T-helper 1 cell treated with Interleukin-12 subunit alpha and Interleukin-12 subunit beta and Interleukin-4 antibody, amounts not matched to agents 30 μg/mL and 1 μg/mL, for 36 hours (primary cell): ENCODE data around the gene ATP9A.
"Not testable (repeated sequence)": the region's sequence is repeated elsewhere in the genome, so short reads cannot be mapped to it uniquely, and the experiment has no call there.

Source experiments
- H3K27ac Mint-ChIP-seq: one replicate; pipeline ENCODE4 v1.8.0; 2021; ENCODE audit warnings: mild to moderate bottlenecking, mixed read lengths
- H3K27me3 Mint-ChIP-seq: one replicate; pipeline ENCODE4 v1.8.0; 2021; ENCODE audit warnings: low read depth, mixed read lengths
- H3K36me3 Mint-ChIP-seq: one replicate; pipeline ENCODE4 v1.8.0; 2021; ENCODE audit warnings: low read depth, mixed read lengths
- H3K4me1 Mint-ChIP-seq: one replicate; pipeline ENCODE4 v1.8.0; 2021; ENCODE audit warnings: low read depth, mixed read lengths
- H3K4me3 Mint-ChIP-seq: one replicate; pipeline ENCODE4 v1.8.0; 2021; ENCODE audit warnings: mild to moderate bottlenecking, moderate library complexity, mixed read lengths
- H3K9me3 Mint-ChIP-seq: one replicate; pipeline ENCODE4 v1.8.0; 2021; ENCODE audit warnings: mixed read lengths

The ATP9A gene

GRCh38 chr20:51800872-51801121 lies 32.6 kb upstream of the ATP9A start:
- Mint-ChIP-seq H3K27ac (no peak overlapping the region), H3K27me3 (peaks cover 79% of the 10 kb centered on the region), H3K4me3 (peak overlapping the region; percentile 48), H3K36me3 (no peaks in the 10 kb centered on the region), H3K9me3 (no peaks in the 10 kb centered on the region), H3K4me1 (peaks cover 5% of the 10 kb centered on the region)

DNA sequence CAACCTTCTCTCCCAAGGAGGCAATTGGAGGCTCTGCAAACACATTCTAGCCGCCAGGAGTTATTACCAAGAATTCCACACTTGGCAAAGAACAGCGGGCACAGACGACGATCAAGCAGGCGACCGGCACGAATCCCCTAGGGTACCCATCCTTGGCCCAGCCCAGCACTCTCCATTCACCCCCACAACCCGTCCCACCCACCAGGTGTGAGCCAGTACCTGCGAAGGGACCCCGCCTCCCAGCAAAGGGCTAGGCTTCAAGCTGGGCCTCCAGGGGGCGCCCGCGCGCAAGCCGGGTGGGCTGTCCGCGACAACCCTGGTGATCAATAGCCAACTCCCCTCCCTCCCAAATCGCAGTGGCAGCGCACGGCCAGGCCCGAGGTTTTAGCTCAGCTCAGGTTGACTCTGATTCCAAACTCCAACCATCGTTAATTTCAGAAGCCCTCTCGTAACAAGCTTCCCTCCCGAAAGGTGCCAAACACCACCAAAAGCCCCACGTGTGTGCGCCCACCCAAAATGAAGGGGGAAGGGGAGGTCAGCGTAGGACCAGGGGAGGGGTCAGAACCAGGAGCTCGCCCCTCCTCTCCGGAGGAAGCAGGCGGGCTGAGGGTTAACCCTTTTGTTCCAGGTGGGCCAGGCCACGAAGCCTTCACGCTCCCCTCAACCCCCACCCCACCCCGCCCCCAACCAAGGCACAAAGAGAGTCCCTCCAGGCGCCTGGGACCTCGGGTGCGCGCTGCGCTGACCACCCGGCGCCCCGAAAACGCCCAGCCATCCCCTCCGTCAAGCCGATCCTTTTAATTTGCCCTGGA lies 32.1 kb upstream of the ATP9A start:
- peaks cover 78% of the 10 kb centered on the region for H3K27me3 Mint-ChIP-seq
- no peaks in the 10 kb centered on the region for H3K36me3 Mint-ChIP-seq
- H3K27ac Mint-ChIP-seq: no peak overlapping the region
- peak overlapping the region; percentile 48 for H3K4me3 Mint-ChIP-seq
- no peaks in the 10 kb centered on the region for H3K9me3 Mint-ChIP-seq
- peaks cover 5% of the 10 kb centered on the region for H3K4me1 Mint-ChIP-seq

- Mint-ChIP-seq H3K27me3 (peaks cover 71% of the 10 kb centered on the region), H3K4me3 (no peak overlapping the region), H3K36me3 (no peaks in the 10 kb centered on the region), H3K27ac (no peak overlapping the region), H3K4me1 (peaks cover 5% of the 10 kb centered on the region), H3K9me3 (no peaks in the 10 kb centered on the region)
Measured at GRCh38 chr20:51799401-51799860, 31.2 kb upstream of the ATP9A start.

DNA sequence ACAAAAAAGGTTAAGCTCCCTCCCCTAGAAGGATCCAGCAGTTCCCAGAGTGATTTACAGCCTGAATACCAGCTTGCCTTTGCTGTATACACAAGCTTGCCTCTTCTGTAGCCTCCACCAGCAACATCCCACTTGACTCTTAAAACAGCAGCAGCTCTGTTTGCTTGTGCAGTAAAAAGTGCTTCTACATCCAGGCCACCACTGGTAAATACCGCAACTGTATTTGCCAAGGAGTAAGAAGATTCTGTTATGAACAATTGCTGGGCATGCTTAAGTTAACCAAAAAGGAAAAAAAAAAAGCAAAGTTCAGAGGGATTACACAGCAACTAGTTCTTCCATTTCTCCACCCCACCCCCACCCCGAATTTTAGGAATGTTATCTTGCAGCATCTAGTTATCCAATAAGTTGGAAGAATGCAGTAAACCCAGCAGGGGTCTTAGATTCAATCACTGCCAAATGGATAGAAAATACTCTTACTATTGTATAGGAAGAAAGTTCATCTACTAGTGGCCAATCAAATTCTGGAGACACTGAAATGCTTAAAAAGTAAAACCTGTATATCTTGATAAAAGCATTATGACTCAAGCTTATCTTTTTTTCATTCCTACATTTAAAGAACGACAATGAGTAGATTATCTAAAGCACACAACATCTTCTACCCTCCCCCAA lies 29.3 kb upstream of the ATP9A start:
- peaks cover 5% of the 10 kb centered on the region for H3K4me1 Mint-ChIP-seq
- no peak overlapping the region for H3K27ac Mint-ChIP-seq
- H3K36me3 Mint-ChIP-seq: no peaks in the 10 kb centered on the region
- peaks cover 51% of the 10 kb centered on the region for H3K27me3 Mint-ChIP-seq
- H3K4me3 Mint-ChIP-seq: no peak overlapping the region
- H3K9me3 Mint-ChIP-seq: no peaks in the 10 kb centered on the region

GRCh38 chr20:51796340-51796739 lies 28.1 kb upstream of the ATP9A start:
- Mint-ChIP-seq H3K9me3 (no peaks in the 10 kb centered on the region), H3K27me3 (peaks cover 42% of the 10 kb centered on the region), H3K27ac (no peak overlapping the region), H3K4me3 (no peak overlapping the region), H3K4me1 (peaks cover 5% of the 10 kb centered on the region), H3K36me3 (no peaks in the 10 kb centered on the region)

DNA sequence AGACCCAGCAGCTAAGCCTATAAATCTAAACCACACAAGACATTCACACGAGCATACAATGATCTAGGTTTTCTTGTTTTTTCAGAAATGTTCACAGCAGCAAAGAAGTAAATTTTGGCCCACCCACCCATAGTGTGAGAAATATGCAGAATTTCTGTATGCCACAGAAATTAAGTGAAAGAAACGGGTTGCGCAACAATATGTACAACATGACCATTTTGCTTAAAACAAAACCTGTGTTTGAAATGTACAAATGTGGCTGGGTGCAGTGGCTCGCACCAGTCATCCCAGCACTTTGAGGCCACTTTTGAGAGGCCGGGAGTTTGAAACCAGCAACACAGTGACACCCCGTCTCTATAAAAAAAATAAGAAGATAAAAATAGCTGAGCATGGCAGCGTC lies 24.8 kb upstream of the ATP9A start:
- H3K36me3 Mint-ChIP-seq: no peaks in the 10 kb centered on the region
- H3K4me1 Mint-ChIP-seq: no peaks in the 10 kb centered on the region
- H3K9me3 Mint-ChIP-seq: no peaks in the 10 kb centered on the region
- H3K27me3 Mint-ChIP-seq: peaks cover 12% of the 10 kb centered on the region
- H3K27ac Mint-ChIP-seq: no peak overlapping the region
- no peak overlapping the region for H3K4me3 Mint-ChIP-seq

GRCh38 chr20:51791626-51792025 lies 23.4 kb upstream of the ATP9A start:
- no peak overlapping the region for H3K4me3 Mint-ChIP-seq
- no peaks in the 10 kb centered on the region for H3K36me3 Mint-ChIP-seq
- H3K27me3 Mint-ChIP-seq: peaks cover 3% of the 10 kb centered on the region

DNA sequence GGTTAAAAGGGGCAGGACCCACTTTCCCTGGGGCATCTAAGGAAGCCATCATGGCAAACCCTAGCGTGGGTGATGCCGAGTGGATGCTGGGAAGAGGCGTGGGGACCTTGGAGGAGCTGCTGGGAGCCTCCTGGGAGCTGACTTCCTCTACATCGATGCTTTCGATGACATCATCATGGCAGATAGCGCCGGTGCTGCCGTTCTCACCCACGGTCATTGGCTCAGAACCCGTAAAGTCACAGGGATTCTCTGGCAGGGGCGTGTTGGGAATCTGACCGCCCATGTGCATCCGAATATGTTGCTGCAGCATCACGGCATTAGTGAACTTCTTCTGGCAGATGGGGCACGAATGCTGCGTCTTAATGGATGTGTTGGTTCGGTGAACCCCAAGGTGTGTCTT lies 22.1 kb upstream of the ATP9A start:
- Mint-ChIP-seq H3K27ac (no peak overlapping the region), H3K4me3 (no peak overlapping the region), H3K9me3 (no peaks in the 10 kb centered on the region), H3K36me3 (no peaks in the 10 kb centered on the region), H3K27me3 (no peaks in the 10 kb centered on the region), H3K4me1 (no peaks in the 10 kb centered on the region)

More at GRCh38 chr20:51791626-51792025, 23.4 kb upstream of the ATP9A start:
- H3K27ac Mint-ChIP-seq: no peak overlapping the region
- no peaks in the 10 kb centered on the region for H3K4me1 Mint-ChIP-seq
- H3K9me3 Mint-ChIP-seq: no peaks in the 10 kb centered on the region

DNA sequence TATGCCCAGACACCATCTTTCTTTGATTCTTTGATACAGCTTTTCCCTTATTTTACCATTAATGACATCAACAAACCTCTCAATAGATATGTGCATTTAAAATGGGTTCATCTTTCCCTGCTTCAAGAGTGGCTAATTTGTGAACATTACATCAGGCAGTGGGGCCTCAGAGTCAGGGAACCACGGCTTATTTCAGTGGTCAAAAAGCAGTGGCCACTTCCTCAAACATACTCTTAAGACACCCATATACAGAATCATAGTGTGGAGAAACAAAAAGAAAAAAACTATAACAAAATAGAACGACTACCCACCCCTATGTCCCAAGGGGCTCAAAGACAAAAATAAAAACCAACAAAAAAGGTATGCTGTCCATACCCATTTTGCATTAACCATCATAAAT lies 21.2 kb upstream of the ATP9A start:
- H3K36me3 Mint-ChIP-seq: no peaks in the 10 kb centered on the region
- H3K9me3 Mint-ChIP-seq: no peaks in the 10 kb centered on the region
- no peaks in the 10 kb centered on the region for H3K4me1 Mint-ChIP-seq
- H3K4me3 Mint-ChIP-seq: no peak overlapping the region
- no peaks in the 10 kb centered on the region for H3K27me3 Mint-ChIP-seq
- no peak overlapping the region for H3K27ac Mint-ChIP-seq

DNA sequence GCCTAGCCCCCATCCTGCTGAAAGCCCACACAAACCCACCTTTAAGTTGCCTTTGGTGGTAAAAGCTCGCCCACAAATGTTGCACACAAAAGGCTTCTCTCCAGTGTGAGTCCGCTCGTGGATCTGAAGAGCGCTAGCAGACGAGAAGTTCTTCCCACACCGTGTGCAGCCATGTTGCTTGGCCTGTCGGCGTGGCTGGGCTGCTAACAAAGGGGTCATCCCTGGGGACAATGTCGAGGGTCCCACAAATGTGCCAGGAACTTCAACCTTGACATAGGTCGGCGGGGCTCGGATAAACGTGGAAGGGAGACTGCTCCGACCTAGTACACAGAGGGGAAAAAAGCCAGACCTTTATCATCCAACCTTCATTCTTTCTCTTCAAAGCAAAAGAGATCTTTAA lies 20.6 kb upstream of the ATP9A start:
- no peaks in the 10 kb centered on the region for H3K36me3 Mint-ChIP-seq
- no peak overlapping the region for H3K27ac Mint-ChIP-seq
- no peaks in the 10 kb centered on the region for H3K27me3 Mint-ChIP-seq
- no peaks in the 10 kb centered on the region for H3K4me1 Mint-ChIP-seq
- H3K9me3 Mint-ChIP-seq: no peaks in the 10 kb centered on the region
- H3K4me3 Mint-ChIP-seq: no peak overlapping the region

- Mint-ChIP-seq H3K27ac (no peak overlapping the region), H3K36me3 (no peaks in the 10 kb centered on the region), H3K4me3 (no peak overlapping the region), H3K27me3 (peaks cover 6% of the 10 kb centered on the region), H3K9me3 (no peaks in the 10 kb centered on the region), H3K4me1 (no peaks in the 10 kb centered on the region)
Measured at GRCh38 chr20:51784299-51784698, 16.1 kb upstream of the ATP9A start.

DNA sequence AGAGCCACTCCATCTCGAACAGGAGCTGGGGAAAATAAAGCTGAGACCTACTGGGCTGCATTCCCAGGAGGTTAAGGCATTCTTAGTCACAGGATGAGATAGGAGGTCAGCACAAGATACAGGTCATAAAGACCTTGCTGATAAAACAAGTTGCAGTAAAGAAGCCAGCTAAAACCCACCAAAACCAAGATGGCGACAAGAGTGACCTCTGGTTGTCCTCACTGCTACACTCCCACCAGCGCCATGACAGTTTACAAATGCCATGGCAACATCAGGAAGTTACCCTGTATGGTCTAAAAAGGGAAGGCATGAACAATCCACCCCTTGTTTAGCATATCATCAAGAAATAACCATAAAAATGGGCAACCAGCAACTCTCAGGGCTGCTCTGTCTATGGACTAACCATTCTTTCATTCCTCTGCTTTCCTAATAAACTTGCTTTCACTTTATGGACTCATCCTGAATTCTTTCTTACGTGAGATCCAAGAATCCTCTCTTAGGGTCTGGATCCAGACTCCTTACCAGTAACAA lies 10.1 kb upstream of the ATP9A start:
- not testable (repeated sequence) for H3K36me3 Mint-ChIP-seq

GRCh38 chr20:51775241-51775640 lies 7.1 kb upstream of the ATP9A start:
- Mint-ChIP-seq H3K9me3 (peaks cover 5% of the 10 kb centered on the region), H3K27me3 (peaks cover 5% of the 10 kb centered on the region), H3K27ac (no peak overlapping the region), H3K36me3 (no peaks in the 10 kb centered on the region), H3K4me3 (no peak overlapping the region), H3K4me1 (no peaks in the 10 kb centered on the region)

More for the DNA sequence above, 10.1 kb upstream of the ATP9A start:
- not testable (repeated sequence) for H3K9me3 Mint-ChIP-seq, H3K4me3 Mint-ChIP-seq, H3K27ac Mint-ChIP-seq, H3K4me1 Mint-ChIP-seq
- peaks cover 10% of the 10 kb centered on the region for H3K27me3 Mint-ChIP-seq

DNA sequence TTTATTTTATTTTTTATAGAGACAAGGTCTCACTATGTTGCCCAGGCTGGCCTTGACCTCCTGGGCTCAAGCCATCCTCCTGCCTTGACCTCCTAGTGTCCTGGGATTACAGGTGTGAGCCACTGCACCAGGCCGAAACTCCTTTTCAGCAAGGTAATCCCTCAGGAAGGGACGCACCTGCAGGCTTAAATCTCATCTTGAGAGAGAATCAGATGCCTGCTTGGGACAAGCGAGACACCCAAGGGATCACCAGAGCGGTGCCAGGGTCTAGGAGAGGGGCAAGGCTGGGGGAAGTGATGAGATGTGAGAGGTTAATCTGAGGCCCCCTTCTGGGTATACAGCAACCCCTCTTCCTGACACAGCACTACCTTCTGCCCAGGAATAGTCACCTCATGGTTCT lies 4.0 kb upstream of the ATP9A start:
- Mint-ChIP-seq H3K4me3 (no peak overlapping the region), H3K4me1 (peaks cover 7% of the 10 kb centered on the region), H3K27me3 (peaks cover 19% of the 10 kb centered on the region), H3K36me3 (peaks cover 4% of the 10 kb centered on the region), H3K27ac (no peak overlapping the region), H3K9me3 (no peaks in the 10 kb centered on the region)

DNA sequence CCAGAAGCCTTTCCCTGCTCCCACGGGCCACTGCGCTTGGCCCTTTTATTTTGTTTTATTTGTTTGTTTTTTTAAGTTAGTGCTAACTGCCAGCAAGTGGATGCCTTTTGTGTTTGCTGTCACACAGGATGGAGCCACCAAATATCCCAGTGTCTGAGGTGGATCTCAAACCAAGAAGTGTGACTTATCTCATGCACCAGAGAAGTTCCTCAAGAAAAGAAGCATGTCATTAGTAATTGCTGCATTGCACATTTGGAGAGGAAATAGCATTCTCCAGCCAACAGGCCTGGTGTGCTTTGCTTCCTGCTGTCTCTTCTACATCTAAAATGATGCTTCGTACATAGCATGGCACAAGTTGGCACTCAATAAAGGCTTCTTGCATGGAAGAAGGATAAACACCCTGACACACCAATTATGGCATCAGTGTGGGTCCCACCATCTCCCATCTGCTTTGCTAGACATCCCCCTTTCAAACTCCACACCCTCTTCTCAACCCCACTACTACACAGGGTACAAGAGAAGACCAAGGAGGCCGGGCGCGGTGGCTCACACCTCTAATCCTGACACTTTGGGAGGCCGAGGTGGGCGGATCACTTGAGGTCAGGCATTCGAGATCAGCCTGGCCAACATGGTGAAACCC lies 1.9 kb upstream of the ATP9A start:
- Mint-ChIP-seq H3K4me1 (peaks cover 7% of the 10 kb centered on the region), H3K4me3 (no peak overlapping the region), H3K36me3 (peaks cover 4% of the 10 kb centered on the region), H3K27ac (peak overlapping the region; percentile 18), H3K9me3 (no peaks in the 10 kb centered on the region), H3K27me3 (peaks cover 30% of the 10 kb centered on the region)
